Measurements from ENCODE around the gene CRYZL1.

- TF ChIP-seq CTCF (conservative IDR thresholded peaks at IDR 0.05; ENCODE audit: low read depth, low read length) (no peak), EZH2 (IDR thresholded peaks at IDR 0.05; ENCODE audit: borderline replicate concordance, low read depth, low read length, poor library complexity, severe bottlenecking) (no peak)
These were observed 30.4 kb downstream of the CRYZL1 start for GRCh38 chr21:33611006-33611744.
